H1 (cell line): ENCODE results near the gene PFKP. TPM values are rescaled to one million over a fixed set of nuclear protein-coding genes. Genes with fewer than 3 reads are reported as not detected.

Source experiments
- CTCF ChIA-PET: fragments of 300-600 bp; sonication (Branson Sonifier 250); formaldehyde crosslinking; loops from one replicate; lab custom pipeline; 2021; ENCODE audit not compliant: partially characterized antibody; lab: Charles Lee
- POLR2A ChIA-PET: fragments of 300-600 bp; sonication (Branson Sonifier 250); formaldehyde crosslinking; loops from one replicate; lab custom pipeline; 2021; ENCODE audit warnings: inconsistent platforms; ENCODE audit not compliant: partially characterized antibody; lab: Charles Lee
- DNase-seq, 2 experiments: peaks; one replicate each; pipeline versions ENCODE4 v3.0.0 to v3.0.0-alpha.2; 2010 to 2022; ENCODE audit warnings: low spot score in 2 of 2, low read depth in 1 of 2, mixed read lengths in 1 of 2
- FAIRE-seq: peaks from 2 replicates; lab custom pipeline; 2011; peaks lifted over from hg19 to GRCh38; lab: Jason Lieb, UNC
- H2AFZ ChIP-seq: 2 replicates; pipeline ENCODE4 v1.8.1; 2012; ENCODE audit warnings: low read length, inconsistent platforms
- H2AK5ac ChIP-seq: 2 replicates; pipeline ENCODE4 v1.6.1; 2013; ENCODE audit warnings: low read depth, low read length
- H2BK120ac ChIP-seq: replicated peaks from 2 replicates; pipeline ENCODE3; 2013; ENCODE audit warnings: low read depth, low read length, inconsistent platforms
- H2BK12ac ChIP-seq: 2 replicates; pipeline ENCODE4 v1.6.1; 2013; ENCODE audit warnings: low read depth, low read length
- H2BK15ac ChIP-seq: 2 replicates; pipeline ENCODE4 v1.6.1; 2013; ENCODE audit warnings: low read length
- H2BK20ac ChIP-seq: 2 replicates; pipeline ENCODE4 v1.6.1; 2013; ENCODE audit warnings: low read length
- H2BK5ac ChIP-seq: 2 replicates; pipeline ENCODE4 v1.6.1; 2013; ENCODE audit warnings: low read depth, low read length
- H3K14ac ChIP-seq: 2 replicates; pipeline ENCODE4 v1.6.1; 2013; ENCODE audit warnings: inconsistent platforms; ENCODE audit not compliant: insufficient read length
- H3K18ac ChIP-seq: 2 replicates; pipeline ENCODE4 v1.6.1; 2013; ENCODE audit warnings: low read length; ENCODE audit errors: extremely low read depth
- H3K23ac ChIP-seq: 2 replicates; pipeline ENCODE4 v1.6.1; 2013; ENCODE audit warnings: inconsistent platforms; ENCODE audit not compliant: insufficient read length
- H3K23me2 ChIP-seq: 2 replicates; pipeline ENCODE4 v1.6.1; 2013; ENCODE audit warnings: low read depth, low read length
- H3K27ac ChIP-seq: 2 replicates; pipeline ENCODE4 v1.6.1; 2011; ENCODE audit warnings: low read depth, low read length, inconsistent platforms
- H3K27me3 ChIP-seq, 4 experiments: replicated peaks in 1 of 4; 1 replicate in 1 of 4; 2 replicates in 3 of 4; pipeline versions ENCODE4 v1.6.1 to v1.8.1; 2011 to 2013; ENCODE audit warnings: low read length in 3 of 4, mild to moderate bottlenecking in 3 of 4, inconsistent platforms in 2 of 4, mixed read lengths in 2 of 4, moderate library complexity in 1 of 4; ENCODE audit not compliant: control insufficient read depth in 3 of 4, insufficient read depth in 3 of 4; ENCODE audit errors: extremely low read depth in 1 of 4
- H3K36me3 ChIP-seq, 4 experiments: 2 replicates each; pipeline versions ENCODE4 v1.6.1 to v1.8.1; 2011 to 2013; ENCODE audit warnings: mild to moderate bottlenecking in 4 of 4, low read length in 3 of 4, moderate library complexity in 2 of 4, control low read depth in 1 of 4, inconsistent platforms in 1 of 4; ENCODE audit not compliant: insufficient read depth in 4 of 4, control insufficient read depth in 2 of 4
- H3K4ac ChIP-seq: replicated peaks from 2 replicates; pipeline ENCODE3; 2013; ENCODE audit warnings: low read length, low read depth, mixed read lengths, inconsistent platforms; ENCODE audit not compliant: insufficient read length
- H3K4me1 ChIP-seq, 4 experiments: replicated peaks in 1 of 4; 1 replicate in 1 of 4; 2 replicates in 3 of 4; pipeline versions ENCODE4 v1.6.1 to v1.8.1; 2011 to 2013; ENCODE audit warnings: low read length in 3 of 4, inconsistent platforms in 2 of 4, mixed read lengths in 1 of 4; ENCODE audit not compliant: insufficient read depth in 4 of 4, control insufficient read depth in 3 of 4
- H3K4me2 ChIP-seq, 2 experiments: 2 replicates each; pipeline versions ENCODE4 v1.6.1 to v1.8.1; 2011 to 2013; ENCODE audit warnings: low read depth in 2 of 2, low read length in 2 of 2, control low read depth in 1 of 2, inconsistent platforms in 1 of 2, mild to moderate bottlenecking in 1 of 2; ENCODE audit not compliant: insufficient read depth in 1 of 2
- H3K4me3 ChIP-seq, 4 experiments: fragments of 200-600, 300-600 bp in 1 of 4; sonication (generic), shearing (Covaris generic), sonication (Bioruptor Twin) in 1 of 4; 2 replicates each; pipeline versions ENCODE4 v1.5.1 to v1.8.1; 2011 to 2016; ENCODE audit warnings: low read length in 4 of 4, low read depth in 3 of 4, control low read depth in 2 of 4, inconsistent platforms in 2 of 4, mild to moderate bottlenecking in 2 of 4, mixed read lengths in 1 of 4, moderate library complexity in 1 of 4; ENCODE audit not compliant: insufficient read depth in 2 of 4; ENCODE audit errors: extremely low read depth in 1 of 4
- H3K56ac ChIP-seq: replicated peaks from 2 replicates; pipeline ENCODE3; 2013; ENCODE audit warnings: low read depth, mild to moderate bottlenecking, mixed read lengths, low read length, inconsistent platforms; ENCODE audit not compliant: insufficient read length
- H3K79me1 ChIP-seq: 2 replicates; pipeline ENCODE4 v1.6.1; 2013; ENCODE audit warnings: low read depth, low read length, control low read depth
- H3K79me2 ChIP-seq, 2 experiments: 2 replicates each; pipeline versions ENCODE4 v1.6.1 to v1.8.1; 2012 to 2013; ENCODE audit warnings: low read length in 2 of 2, mild to moderate bottlenecking in 2 of 2, inconsistent platforms in 1 of 2; ENCODE audit not compliant: insufficient read depth in 2 of 2, control insufficient read depth in 1 of 2
- H3K9ac ChIP-seq, 4 experiments: replicated peaks in 1 of 4; 1 replicate in 1 of 4; 2 replicates in 3 of 4; pipeline versions ENCODE4 v1.6.1 to v1.8.1; 2011 to 2013; ENCODE audit warnings: low read depth in 3 of 4, low read length in 3 of 4, control low read depth in 2 of 4, mild to moderate bottlenecking in 2 of 4, moderate library complexity in 2 of 4, inconsistent platforms in 1 of 4; ENCODE audit errors: extremely low read depth in 1 of 4
- H3K9me3 ChIP-seq, 2 experiments: 2 replicates each; pipeline versions ENCODE4 v1.6.1 to v1.8.1; 2012 to 2013; ENCODE audit warnings: mild to moderate bottlenecking in 2 of 2, moderate library complexity in 2 of 2, control low read depth in 1 of 2, inconsistent platforms in 1 of 2, low read depth in 1 of 2, low read length in 1 of 2, mixed read lengths in 1 of 2; ENCODE audit not compliant: insufficient read depth in 2 of 2
- H4K20me1 ChIP-seq, 2 experiments: replicated peaks in 1 of 2; 2 replicates each; pipeline versions ENCODE3 to v1.8.1; 2011 to 2013; ENCODE audit warnings: inconsistent platforms in 2 of 2, low read length in 2 of 2, mild to moderate bottlenecking in 1 of 2; ENCODE audit not compliant: insufficient read depth in 2 of 2, control insufficient read depth in 1 of 2
- H4K5ac ChIP-seq: 2 replicates; pipeline ENCODE4 v1.6.1; 2013; ENCODE audit warnings: low read length, low read depth, mixed read lengths, inconsistent platforms; ENCODE audit not compliant: insufficient read length
- H4K8ac ChIP-seq: 2 replicates; pipeline ENCODE4 v1.8.0; 2013; ENCODE audit warnings: mild to moderate bottlenecking, moderate library complexity, low read length, inconsistent platforms; ENCODE audit not compliant: insufficient read depth; ENCODE audit errors: extremely low read depth
- H4K91ac ChIP-seq: replicated peaks from 2 replicates; pipeline ENCODE3; 2013; ENCODE audit warnings: low read length, mixed read lengths, inconsistent platforms; ENCODE audit not compliant: insufficient read length
- CEBPB ChIP-seq: IDR thresholded peaks from 2 replicates; pipeline ENCODE4 v1.6.1; 2012; ENCODE audit warnings: low read depth, low read length
- GTF2F1 ChIP-seq: IDR thresholded peaks from 2 replicates; pipeline ENCODE4 v1.6.1; 2012; ENCODE audit warnings: low read depth, low read length, improper control_type of control experiment, borderline replicate concordance
- MAX ChIP-seq: IDR thresholded peaks from 2 replicates; pipeline ENCODE4 v1.6.1; 2012; ENCODE audit warnings: inconsistent platforms
- POLR2AphosphoS5 ChIP-seq: IDR thresholded peaks from 2 replicates; pipeline ENCODE4 v1.6.1; 2011; ENCODE audit warnings: low read depth, low read length
- RAD21 ChIP-seq, 2 experiments: IDR thresholded peaks in 1 of 2; conservative IDR thresholded peaks in 1 of 2; 2 replicates each; pipeline ENCODE4 v1.6.1; 2011; ENCODE audit warnings: low read depth in 2 of 2, low read length in 2 of 2, improper control_type of control experiment in 1 of 2, inconsistent platforms in 1 of 2, mild to moderate bottlenecking in 1 of 2, moderate library complexity in 1 of 2
- RBBP5 ChIP-seq: IDR thresholded peaks from 2 replicates; pipeline ENCODE4 v1.7.1; 2012; ENCODE audit warnings: low read depth, mild to moderate bottlenecking, inconsistent platforms, low read length, moderate library complexity, borderline replicate concordance
- RNF2 ChIP-seq: fragments of 200-900, 300-1000 bp; sonication (generic); IDR thresholded peaks from 2 replicates; pipeline ENCODE4 v1.7.1; 2016; ENCODE audit warnings: borderline replicate concordance, low read depth, mild to moderate bottlenecking, antibody characterized with exemption, low read length; ENCODE audit not compliant: poor library complexity, severe bottlenecking; ENCODE audit errors: missing control alignments
- SIN3A ChIP-seq, 2 experiments: IDR thresholded peaks in 1 of 2; conservative IDR thresholded peaks in 1 of 2; 2 replicates each; pipeline ENCODE4 v1.6.1; 2011 to 2012; ENCODE audit warnings: low read length in 2 of 2, improper control_type of control experiment in 1 of 2, low read depth in 1 of 2, mild to moderate bottlenecking in 1 of 2
- SP4 ChIP-seq: IDR thresholded peaks from 2 replicates; pipeline ENCODE4 v1.6.1; 2012; ENCODE audit warnings: low read length, inconsistent platforms
- USF2 ChIP-seq: IDR thresholded peaks from 2 replicates; pipeline ENCODE4 v1.6.1; 2011; ENCODE audit warnings: low read length, improper control_type of control experiment
- WGBS, 2 experiments: shearing (Covaris generic) in 1 of 2; methylation state at CpG; one replicate each; pipeline versions ENCODE4 v1.1.6 to v1.1.7; 2013 to 2015; ENCODE audit warnings: low lambda C conversion rate in 2 of 2, mixed read lengths in 2 of 2, inconsistent platforms in 1 of 2, low coverage in 1 of 2, missing lambda C conversion rate in 1 of 2; ENCODE audit not compliant: insufficient replicate concordance in 2 of 2, insufficient coverage in 1 of 2, insufficient read length in 1 of 2; ENCODE audit errors: extremely low coverage in 1 of 2, missing lambda C conversion rate in 1 of 2; 5-methylcytosine and 5-hydroxymethylcytosine counted together
- polyA plus RNA-seq, 7 experiments: library from polyadenylated mRNA; depleted of rRNA in 3 of 7; stranded (reverse) in 5 of 7; unstranded in 2 of 7; fragments of >200 nt in 5 of 7; fragments of 200-250 nt in 2 of 7; gene quantifications; 1 replicate in 5 of 7; 2 replicates in 1 of 7; 4 replicates in 1 of 7; pipeline versions ENCODE4 v1.2.1 to v1.2.3, GENCODE V29; 2011 to 2013; ENCODE audit warnings: missing spikeins in 2 of 7, mixed read lengths in 2 of 7
- total RNA-seq: library from RNA; stranded (reverse); fragmentation: NEBNext Ultra II Directional; extraction: Animal tissue kit (Norgen Biotek cat#: 25700); gene quantifications from 2 replicates; pipeline ENCODE4 v1.2.1, GENCODE V29; 2021

PFKP gene
- total and polyA plus RNA-seq, 2 of the 8 experiments (the other 6 are each of a cell fraction or from before 2014, with no cell fraction given): 51.2 to 128 TPM

DNA sequence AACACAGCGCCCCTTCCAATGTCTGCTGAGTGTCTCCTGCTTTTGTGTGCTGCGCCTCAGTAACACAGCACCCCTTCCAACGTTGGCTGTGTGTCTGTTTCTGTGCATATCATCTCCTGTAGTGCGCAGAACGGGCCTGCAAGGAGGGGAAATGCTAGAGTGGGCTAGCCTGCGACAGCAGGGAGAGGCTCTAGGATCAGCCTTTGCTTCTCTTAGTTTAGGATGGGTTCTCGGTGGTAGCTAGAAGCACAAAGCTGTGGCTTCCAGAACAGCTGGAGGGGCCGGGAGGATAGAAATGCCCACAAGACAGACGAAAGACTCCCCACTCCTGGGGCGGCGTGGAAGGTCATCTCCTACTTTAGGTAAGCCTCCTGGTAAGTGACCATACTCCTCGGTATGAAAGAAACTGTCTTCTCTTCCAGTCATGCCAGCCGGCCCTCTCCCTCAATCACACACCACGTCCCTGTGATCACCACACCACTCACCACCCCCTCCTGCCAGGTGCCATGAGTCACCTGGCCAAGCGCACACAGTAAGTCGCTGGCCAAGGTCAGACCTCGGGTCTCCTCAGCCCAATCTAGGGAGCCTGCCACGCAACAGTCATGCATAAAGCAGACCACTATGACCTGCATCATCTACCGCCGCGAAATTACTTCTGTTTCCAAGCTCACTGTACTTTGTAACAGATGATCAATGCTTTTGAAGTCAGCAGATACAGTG is 100.4 kb downstream of the PFKP start:
- H2BK20ac ChIP-seq: no peak overlapping the region
- CTCF ChIA-PET: interaction anchor here (1.0 to 1.9 kb wide), 2 partner anchors 13 to 25 kb away, joined by 4 to 5 read pairs; no protein-coding TSS in a partner anchor
- no peaks in the 10 kb centered on the region; a peak in 1 of 4 replicates for H3K79me2 ChIP-seq
- no peak overlapping the region; the same call in 1 of the 2 replicates for H2BK5ac ChIP-seq
- no peak overlapping the region for H3K4me3 ChIP-seq
- POLR2A ChIA-PET: interaction anchor here (0.6 kb wide), 1 partner anchor 14 kb away, joined by 3 read pairs; no protein-coding TSS in a partner anchor
- peaks cover 0 to 18% (median 8%) of the 10 kb centered on the region in 4 experiments; a peak in 3 of 8 replicates for H3K36me3 ChIP-seq
- H2BK12ac ChIP-seq: no peak overlapping the region
- no peak overlapping the region for H4K8ac ChIP-seq
- H2AK5ac ChIP-seq: no peak overlapping the region
- no peak overlapping the region for H3K4me2 ChIP-seq
- no peak overlapping the region for H3K4ac ChIP-seq
- H4K20me1 ChIP-seq: peaks cover 0 to 5% of the 10 kb centered on the region in 2 experiments
- no peak overlapping the region for H4K5ac ChIP-seq
- 0 out of 7 replicates have a peak, but pooled peaks cover 0 to 3% (median 0%) of the 10 kb centered on the region in 4 experiments for H3K4me1 ChIP-seq
- H3K18ac ChIP-seq: no peak overlapping the region
- FAIRE-seq (no peak), DNase-seq (no peak)
- no peak overlapping the region for H3K14ac ChIP-seq
- no peaks in the 10 kb centered on the region; the same call in 1 of the 2 replicates for H3K23me2 ChIP-seq
- no peaks in the 10 kb centered on the region for H3K27me3 ChIP-seq
- H3K9ac ChIP-seq: no peak overlapping the region
- no peak overlapping the region for H3K56ac ChIP-seq
- H2BK15ac ChIP-seq: no peak overlapping the region
- no peak overlapping the region for H3K27ac ChIP-seq
- 93% methylated on average over 21 of the region's 21 CpGs; no CpG with 5 or more reads in 1 of the 2 experiments for WGBS, 2 experiments
- H3K9me3 ChIP-seq: no peaks in the 10 kb centered on the region
- no peak overlapping the region for H2AFZ ChIP-seq
- no peaks in the 10 kb centered on the region for H3K79me1 ChIP-seq
- no peak overlapping the region for H3K23ac ChIP-seq
- no peak overlapping the region for H2BK120ac ChIP-seq
- H4K91ac ChIP-seq: no peak overlapping the region
- TF ChIP-seq GTF2F1 (no peak), MAX (no peak), RAD21 (IDR thresholded peaks at IDR 0.05 in 1 of 2, conservative IDR thresholded peaks at IDR 0.05 in 1 of 2; ENCODE audit: low read depth in 2 of 2, low read length in 2 of 2) (no peak), SP4 (no peak), USF2 (no peak), CEBPB (no peak), RBBP5 (no peak), SIN3A (conservative IDR thresholded peaks at IDR 0.05 in 1 of 2, IDR thresholded peaks at IDR 0.05 in 1 of 2; ENCODE audit: low read depth in 1 of 2, low read length in 2 of 2) (no peak), RNF2 (no peak), POLR2AphosphoS5 (no peak)
